NCI-H1417 (cell line): ENCODE measurements around the gene CPA1.

Experiments used
- DNase-seq, 3 experiments: peaks; one replicate each; lab custom pipeline; 2025; lab: John Stamatoyannopoulos, UW

CPA1 gene

GRCh38 chr7:130356121-130356875 is 24.0 kb upstream of the CPA1 start:
- DNase-seq: peak in 2 of 3 experiments; percentile 37 to 49

GRCh38 chr7:130356876-130357611 is 23.2 kb upstream of the CPA1 start:
- no peak for DNase-seq

GRCh38 chr7:130358471-130358870 is 21.8 kb upstream of the CPA1 start:
- DNase-seq: no peak

- no peak for DNase-seq
Measured at GRCh38 chr7:130359276-130359857, 20.9 kb upstream of the CPA1 start.

GRCh38 chr7:130360518-130360917 is 19.8 kb upstream of the CPA1 start:
- DNase-seq: no peak

- DNase-seq: no peak
Measured at GRCh38 chr7:130361681-130362080, 18.6 kb upstream of the CPA1 start.

GRCh38 chr7:130362251-130362816 is 18.0 kb upstream of the CPA1 start:
- no peak for DNase-seq

GRCh38 chr7:130363026-130363847 is 17.1 kb upstream of the CPA1 start:
- no peak for DNase-seq

- peak in 1 of 3 experiments; percentile 72 for DNase-seq
Measured at GRCh38 chr7:130364451-130364850, 15.8 kb upstream of the CPA1 start.

GRCh38 chr7:130365088-130365487 is 15.2 kb upstream of the CPA1 start:
- DNase-seq: peak in 2 of 3 experiments; percentile 50 to 86

GRCh38 chr7:130365511-130366441 is 14.5 kb upstream of the CPA1 start:
- peak; percentile 99 to 100 (median 99) for DNase-seq

GRCh38 chr7:130366564-130366963 is 13.7 kb upstream of the CPA1 start:
- DNase-seq: no peak

GRCh38 chr7:130367088-130367755 is 13.1 kb upstream of the CPA1 start:
- no peak for DNase-seq

GRCh38 chr7:130367836-130368746 is 12.2 kb upstream of the CPA1 start:
- no peak for DNase-seq

GRCh38 chr7:130369110-130369711 is 11.1 kb upstream of the CPA1 start:
- DNase-seq: peak in 1 of 3 experiments; percentile 26

GRCh38 chr7:130369831-130370550 is 10.3 kb upstream of the CPA1 start:
- DNase-seq: no peak

GRCh38 chr7:130371046-130371445 is 9.2 kb upstream of the CPA1 start:
- DNase-seq: no peak
